ENCODE data around the gene ATF7. TPM values are rescaled to one million over a fixed set of nuclear protein-coding genes. Genes with fewer than 3 reads are reported as not detected.

ATF7 gene
- total RNA-seq, 1 experiment from 2014 or later, result 26.9 TPM

DNA sequence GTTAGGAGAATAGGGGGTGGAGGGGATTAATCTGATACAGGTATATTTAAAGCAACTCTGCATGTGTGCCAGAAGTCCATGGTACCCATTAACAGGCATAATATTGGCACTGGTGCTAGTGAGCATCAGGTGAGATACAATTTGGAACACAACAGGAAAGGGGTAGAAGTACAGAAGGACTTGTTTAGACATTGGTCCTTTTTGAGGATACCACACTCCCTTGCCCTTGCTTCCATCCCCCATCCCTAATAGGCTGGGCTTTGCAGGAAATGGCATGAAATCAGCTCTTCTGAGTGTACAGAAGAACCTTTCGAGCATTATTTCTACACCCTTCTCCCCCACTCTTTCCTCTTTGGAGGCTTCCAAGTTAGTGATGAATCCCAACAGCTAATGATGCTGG, 157.9 kb downstream of the ATF7 start:
- H3K4me1 ChIP-seq, result no peaks in the 10 kb centered on the region
- no peak for DNase-seq
- peaks cover 19% of the 10 kb centered on the region for H3K4me1 Mint-ChIP-seq (ENCODE audit: low read depth, unreplicated experiment)
- no peak overlapping the region for H3K27ac Mint-ChIP-seq (ENCODE audit: unreplicated experiment)
- ChIA-PET CTCF (no interaction called here), POLR2A (no interaction called here)
- no peaks in the 10 kb centered on the region for H3K9me3 Mint-ChIP-seq (ENCODE audit: unreplicated experiment)
- H3K36me3 Mint-ChIP-seq (ENCODE audit: insufficient read depth, unreplicated experiment), result peaks cover 100% of the 10 kb centered on the region
- peaks cover 15% of the 10 kb centered on the region for H3K36me3 ChIP-seq (ENCODE audit: control insufficient read depth, insufficient read depth, low read length)
- no peaks in the 10 kb centered on the region for H3K27me3 Mint-ChIP-seq (ENCODE audit: insufficient read depth, unreplicated experiment)
- H3K4me3 Mint-ChIP-seq (ENCODE audit: unreplicated experiment), result no peak overlapping the region
- intact Hi-C loops (cut with micrococcal nuclease; ENCODE audit: unreplicated experiment), result no loop called here
- TF ChIP-seq, protein P1, sequence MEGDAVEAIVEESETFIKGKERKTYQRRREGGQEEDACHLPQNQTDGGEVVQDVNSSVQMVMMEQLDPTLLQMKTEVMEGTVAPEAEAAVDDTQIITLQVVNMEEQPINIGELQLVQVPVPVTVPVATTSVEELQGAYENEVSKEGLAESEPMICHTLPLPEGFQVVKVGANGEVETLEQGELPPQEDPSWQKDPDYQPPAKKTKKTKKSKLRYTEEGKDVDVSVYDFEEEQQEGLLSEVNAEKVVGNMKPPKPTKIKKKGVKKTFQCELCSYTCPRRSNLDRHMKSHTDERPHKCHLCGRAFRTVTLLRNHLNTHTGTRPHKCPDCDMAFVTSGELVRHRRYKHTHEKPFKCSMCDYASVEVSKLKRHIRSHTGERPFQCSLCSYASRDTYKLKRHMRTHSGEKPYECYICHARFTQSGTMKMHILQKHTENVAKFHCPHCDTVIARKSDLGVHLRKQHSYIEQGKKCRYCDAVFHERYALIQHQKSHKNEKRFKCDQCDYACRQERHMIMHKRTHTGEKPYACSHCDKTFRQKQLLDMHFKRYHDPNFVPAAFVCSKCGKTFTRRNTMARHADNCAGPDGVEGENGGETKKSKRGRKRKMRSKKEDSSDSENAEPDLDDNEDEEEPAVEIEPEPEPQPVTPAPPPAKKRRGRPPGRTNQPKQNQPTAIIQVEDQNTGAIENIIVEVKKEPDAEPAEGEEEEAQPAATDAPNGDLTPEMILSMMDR (IDR thresholded peaks at IDR 0.05; ENCODE audit: insufficient read depth in 1 of 2, low read depth in 1 of 2, low read length in 1 of 2, severe bottlenecking in 1 of 2, unreplicated experiment in 1 of 2), result no peak
- no peaks in the 10 kb centered on the region for H3K27me3 ChIP-seq (replicated peaks; ENCODE audit: control insufficient read depth, insufficient read depth, low read length)
- H3K4me3 ChIP-seq (ENCODE audit: low read depth, low read length), result no peak overlapping the region
- no TSS peak for BruUV-seq (replicated peaks)
- H3K9me3 ChIP-seq, result no peaks in the 10 kb centered on the region

DNA sequence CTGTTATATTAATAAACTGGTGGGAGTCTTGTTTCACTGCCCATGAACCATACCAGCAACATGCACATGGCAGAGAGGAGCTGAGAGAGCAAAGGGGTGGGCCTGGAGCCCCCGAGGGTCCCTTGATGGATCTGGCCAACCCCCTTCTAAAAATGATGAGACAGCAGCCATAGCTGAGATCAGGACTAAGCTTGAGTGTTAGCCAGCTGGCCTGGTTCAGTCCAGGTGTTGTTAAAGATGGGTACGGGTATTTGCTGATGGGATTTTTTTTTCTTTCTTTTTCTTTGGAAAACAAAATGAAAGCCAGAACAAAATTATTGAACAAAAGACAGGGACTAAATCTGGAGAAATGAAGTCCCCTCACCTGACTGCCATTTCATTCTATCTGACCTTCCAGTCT, 158.3 kb downstream of the ATF7 start:
- H3K4me3 ChIP-seq (ENCODE audit: low read depth, low read length), result no peak overlapping the region
- TF ChIP-seq, protein P1 (IDR thresholded peaks at IDR 0.05; ENCODE audit: insufficient read depth in 1 of 2, low read depth in 1 of 2, low read length in 1 of 2, severe bottlenecking in 1 of 2, unreplicated experiment in 1 of 2), result no peak
- H3K9me3 ChIP-seq, result no peaks in the 10 kb centered on the region
- H3K27me3 ChIP-seq (replicated peaks; ENCODE audit: control insufficient read depth, insufficient read depth, low read length), result no peaks in the 10 kb centered on the region
- no peaks in the 10 kb centered on the region for H3K9me3 Mint-ChIP-seq (ENCODE audit: unreplicated experiment)
- ChIA-PET CTCF (no interaction called here), POLR2A (no interaction called here)
- peak in 1 of 2 experiments; percentile 7 for DNase-seq
- intact Hi-C loops (cut with micrococcal nuclease; ENCODE audit: unreplicated experiment), result no loop called here
- no peaks in the 10 kb centered on the region for H3K27me3 Mint-ChIP-seq (ENCODE audit: insufficient read depth, unreplicated experiment)
- no peaks in the 10 kb centered on the region for H3K4me1 ChIP-seq
- no peak overlapping the region for H3K27ac Mint-ChIP-seq (ENCODE audit: unreplicated experiment)
- H3K36me3 ChIP-seq (ENCODE audit: control insufficient read depth, insufficient read depth, low read length), result peaks cover 15% of the 10 kb centered on the region
- TSS peak; percentile 12 for BruUV-seq (replicated peaks)
- H3K4me1 Mint-ChIP-seq (ENCODE audit: low read depth, unreplicated experiment), result peaks cover 19% of the 10 kb centered on the region
- no peak overlapping the region for H3K4me3 Mint-ChIP-seq (ENCODE audit: unreplicated experiment)
- H3K36me3 Mint-ChIP-seq (ENCODE audit: insufficient read depth, unreplicated experiment), result peaks cover 100% of the 10 kb centered on the region

DNA sequence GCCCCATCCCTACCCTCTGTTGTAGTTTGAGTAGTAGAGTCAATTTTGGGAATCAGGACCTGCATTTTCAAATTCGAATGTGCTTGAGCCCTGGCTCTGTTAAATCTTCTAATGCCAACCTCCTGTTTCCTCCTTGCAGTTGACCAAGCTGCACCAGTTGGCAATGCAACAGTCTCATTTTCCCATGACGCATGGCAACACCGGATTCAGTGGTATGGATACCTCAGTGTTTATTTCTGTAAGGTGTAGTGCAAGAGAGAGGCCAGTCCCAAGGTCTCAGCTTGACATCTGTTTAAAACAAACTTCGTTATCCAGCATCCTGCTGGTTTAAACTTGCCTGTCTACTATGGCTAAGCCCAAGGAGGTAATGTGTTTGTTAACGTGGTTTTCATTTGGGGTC, 159.1 kb downstream of the ATF7 start:
- Histone ChIP-seq H3K27me3 (replicated peaks; ENCODE audit: control insufficient read depth, insufficient read depth, low read length) (no peaks in the 10 kb centered on the region), H3K4me1 (no peaks in the 10 kb centered on the region), H3K9me3 (no peaks in the 10 kb centered on the region), H3K4me3 (ENCODE audit: low read depth, low read length) (no peak overlapping the region), H3K36me3 (ENCODE audit: control insufficient read depth, insufficient read depth, low read length) (peaks cover 15% of the 10 kb centered on the region)
- Mint-ChIP-seq H3K4me3 (ENCODE audit: unreplicated experiment) (no peak overlapping the region), H3K9me3 (ENCODE audit: unreplicated experiment) (no peaks in the 10 kb centered on the region), H3K36me3 (ENCODE audit: insufficient read depth, unreplicated experiment) (peaks cover 100% of the 10 kb centered on the region), H3K4me1 (ENCODE audit: low read depth, unreplicated experiment) (peaks cover 17% of the 10 kb centered on the region), H3K27me3 (ENCODE audit: insufficient read depth, unreplicated experiment) (no peaks in the 10 kb centered on the region), H3K27ac (ENCODE audit: unreplicated experiment) (no peak overlapping the region)
- intact Hi-C loops (cut with micrococcal nuclease; ENCODE audit: unreplicated experiment), result no loop called here
- BruUV-seq (replicated peaks), result no TSS peak
- TF ChIP-seq, protein P1 (IDR thresholded peaks at IDR 0.05; ENCODE audit: insufficient read depth in 1 of 2, low read depth in 1 of 2, low read length in 1 of 2, severe bottlenecking in 1 of 2, unreplicated experiment in 1 of 2), result no peak
- ChIA-PET CTCF (no interaction called here), POLR2A (no interaction called here)
- peak in 1 of 2 experiments; percentile 3 for DNase-seq
